ENCODE data around the gene MYO16. TPM values are rescaled to one million over a fixed set of nuclear protein-coding genes. Genes with fewer than 3 reads are reported as not detected.

Gene MYO16
- total RNA-seq, 1 experiment from 2014 or later = 0.15 TPM

DNA sequence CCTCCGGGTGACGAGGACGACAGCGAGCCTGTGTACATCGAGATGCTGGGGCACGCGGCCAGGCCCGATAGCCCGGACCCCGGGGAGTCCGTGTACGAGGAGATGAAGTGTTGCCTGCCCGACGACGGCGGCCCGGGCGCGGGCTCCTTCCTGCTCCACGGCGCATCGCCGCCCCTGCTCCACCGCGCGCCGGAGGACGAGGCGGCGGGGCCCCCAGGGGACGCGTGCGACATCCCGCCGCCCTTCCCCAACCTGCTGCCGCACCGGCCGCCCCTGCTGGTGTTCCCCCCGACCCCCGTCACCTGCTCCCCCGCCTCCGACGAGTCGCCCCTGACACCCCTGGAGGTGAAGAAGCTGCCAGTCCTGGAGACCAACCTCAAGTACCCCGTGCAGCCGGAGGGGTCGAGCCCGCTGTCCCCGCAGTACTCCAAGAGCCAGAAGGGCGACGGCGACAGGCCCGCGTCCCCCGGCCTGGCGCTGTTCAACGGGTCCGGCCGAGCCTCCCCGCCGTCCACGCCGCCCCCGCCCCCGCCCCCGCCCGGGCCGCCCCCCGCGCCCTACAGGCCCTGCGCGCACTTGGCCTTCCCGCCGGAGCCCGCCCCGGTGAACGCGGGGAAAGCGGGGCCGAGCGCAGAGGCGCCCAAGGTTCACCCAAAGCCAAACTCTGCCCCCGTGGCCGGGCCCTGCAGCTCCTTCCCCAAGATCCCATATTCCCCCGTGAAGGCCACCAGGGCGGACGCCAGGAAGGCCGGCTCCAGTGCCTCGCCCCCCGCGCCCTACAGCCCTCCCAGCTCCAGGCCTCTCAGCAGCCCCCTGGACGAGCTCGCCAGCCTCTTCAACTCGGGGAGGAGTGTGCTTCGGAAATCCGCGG lies 511.3 kb downstream of the MYO16 start:
- Histone ChIP-seq H3K4me2 (ENCODE audit: low read depth, low read length, poor library complexity, severe bottlenecking) (no peak overlapping the region), H3K36me3 (ENCODE audit: insufficient read depth, low read length) (no peaks in the 10 kb centered on the region), H3K27me3 (ENCODE audit: low read length) (no peaks in the 10 kb centered on the region), H3K4me3 (ENCODE audit: low read length) (no peak overlapping the region), H3K9me2 (replicated peaks; ENCODE audit: insufficient read depth, low read length) (no peaks in the 10 kb centered on the region), H3K27ac (ENCODE audit: low read length) (no peak overlapping the region), H3K9me3 (ENCODE audit: low read length) (no peaks in the 10 kb centered on the region), H2AFZ (ENCODE audit: low read length) (no peak overlapping the region), H3K4me1 (ENCODE audit: low read length) (peaks cover 2% of the 10 kb centered on the region), H3K79me2 (ENCODE audit: low read length) (no peaks in the 10 kb centered on the region), H3K9ac (ENCODE audit: low read length) (no peak overlapping the region), H4K20me1 (ENCODE audit: insufficient read depth, low read depth, low read length) (no peaks in the 10 kb centered on the region)
- no peak for DNase-seq

DNA sequence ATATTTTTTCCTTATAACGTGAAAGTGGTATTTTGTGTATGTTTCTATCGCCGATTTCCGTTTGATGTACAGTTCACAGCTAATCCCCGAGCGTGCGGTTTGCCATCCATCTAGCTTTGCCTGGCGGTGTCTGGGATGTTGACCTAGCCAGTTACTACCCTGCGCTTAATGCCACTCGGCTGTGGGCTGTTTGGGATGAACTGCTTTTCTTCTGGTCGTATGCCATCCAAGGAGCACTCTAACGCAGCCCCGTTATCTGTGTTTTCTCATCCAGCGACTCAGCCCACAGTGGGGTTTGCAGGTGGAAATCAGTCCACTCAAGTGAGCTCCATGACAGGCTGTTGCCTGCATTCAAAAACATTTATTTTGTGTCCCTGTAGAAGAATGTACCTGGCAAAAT lies 512.3 kb downstream of the MYO16 start:
- H3K9me2 ChIP-seq (replicated peaks; ENCODE audit: insufficient read depth, low read length) = no peaks in the 10 kb centered on the region

DNA sequence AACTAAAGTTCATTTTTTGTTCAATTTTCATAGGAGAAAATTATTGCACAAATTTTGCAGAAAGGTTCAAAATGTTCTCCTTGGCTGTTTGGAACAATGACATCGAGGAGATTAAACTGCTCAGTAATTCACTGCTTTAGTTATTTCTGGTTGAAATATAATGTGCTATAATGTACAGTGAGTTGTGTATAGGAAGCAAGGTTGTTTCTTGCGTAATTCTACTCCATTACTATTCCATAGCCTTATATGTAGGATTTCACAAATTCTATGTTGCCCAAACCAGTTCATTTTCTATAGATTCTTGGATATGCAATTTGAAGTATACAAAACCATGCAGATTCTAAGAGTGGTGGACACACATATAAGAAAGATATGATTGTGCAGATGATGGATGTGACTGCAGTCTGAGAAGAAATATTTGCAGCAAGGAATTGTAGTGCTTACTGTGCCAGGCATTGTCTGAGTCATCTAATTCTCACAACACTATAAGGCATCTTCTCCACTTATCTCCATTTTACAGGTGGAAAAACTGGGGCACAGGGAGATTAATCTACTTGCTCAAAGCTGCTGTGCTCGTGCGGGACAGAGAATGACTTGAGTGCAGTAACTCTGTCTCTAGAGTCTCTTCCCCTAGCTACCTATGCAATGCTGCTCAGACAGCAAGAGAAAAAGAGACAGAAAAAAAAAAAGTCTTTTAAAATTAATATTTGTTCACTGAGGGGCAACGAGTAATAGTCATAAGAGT lies 515.5 kb downstream of the MYO16 start:
- H3K4me3 ChIP-seq (ENCODE audit: low read length) = no peak overlapping the region
- H3K27ac ChIP-seq (ENCODE audit: low read length) = no peak overlapping the region
- no peaks in the 10 kb centered on the region for H3K79me2 ChIP-seq (ENCODE audit: low read length)
- no peaks in the 10 kb centered on the region for H4K20me1 ChIP-seq (ENCODE audit: insufficient read depth, low read depth, low read length)
- no peak overlapping the region for H3K4me2 ChIP-seq (ENCODE audit: low read depth, low read length, poor library complexity, severe bottlenecking)
- no peaks in the 10 kb centered on the region for H3K9me3 ChIP-seq (ENCODE audit: low read length)
- H3K9me2 ChIP-seq (replicated peaks; ENCODE audit: insufficient read depth, low read length) = no peaks in the 10 kb centered on the region
- H2AFZ ChIP-seq (ENCODE audit: low read length) = no peak overlapping the region
- no peak for DNase-seq
- no peak overlapping the region for H3K9ac ChIP-seq (ENCODE audit: low read length)
- no peaks in the 10 kb centered on the region for H3K27me3 ChIP-seq (ENCODE audit: low read length)
- peaks cover 21% of the 10 kb centered on the region for H3K4me1 ChIP-seq (ENCODE audit: low read length)
- no peaks in the 10 kb centered on the region for H3K36me3 ChIP-seq (ENCODE audit: insufficient read depth, low read length)

More for the DNA sequence above, 512.3 kb downstream of the MYO16 start:
- DNase-seq = no peak
- Histone ChIP-seq H3K36me3 (ENCODE audit: insufficient read depth, low read length) (no peaks in the 10 kb centered on the region), H3K4me1 (ENCODE audit: low read length) (peaks cover 8% of the 10 kb centered on the region), H3K4me3 (ENCODE audit: low read length) (no peak overlapping the region), H3K27ac (ENCODE audit: low read length) (no peak overlapping the region), H3K4me2 (ENCODE audit: low read depth, low read length, poor library complexity, severe bottlenecking) (no peak overlapping the region), H3K9ac (ENCODE audit: low read length) (no peak overlapping the region), H4K20me1 (ENCODE audit: insufficient read depth, low read depth, low read length) (no peaks in the 10 kb centered on the region), H2AFZ (ENCODE audit: low read length) (no peak overlapping the region), H3K27me3 (ENCODE audit: low read length) (no peaks in the 10 kb centered on the region), H3K79me2 (ENCODE audit: low read length) (no peaks in the 10 kb centered on the region), H3K9me3 (ENCODE audit: low read length) (no peaks in the 10 kb centered on the region)

DNA sequence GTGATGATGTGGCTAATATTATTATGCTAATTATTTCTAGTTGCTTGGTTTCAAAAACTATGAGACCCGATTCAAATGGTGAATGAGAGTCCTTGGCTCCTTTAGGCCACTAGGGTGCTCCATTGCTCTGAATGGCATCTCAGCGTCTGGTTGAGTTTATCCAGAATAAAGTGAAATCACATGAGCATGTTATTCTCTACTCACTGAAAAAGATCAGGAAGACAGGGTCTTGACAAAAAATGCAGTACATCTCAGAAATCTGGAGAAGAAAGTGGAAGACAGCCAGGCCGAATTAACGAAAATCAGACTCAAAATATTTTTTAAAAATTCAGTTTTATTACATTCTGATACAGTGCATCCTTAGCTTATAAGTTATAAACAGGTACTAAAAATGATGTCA lies 516.2 kb downstream of the MYO16 start:
- peak; percentile 84 for DNase-seq
- no peaks in the 10 kb centered on the region for H3K9me2 ChIP-seq (replicated peaks; ENCODE audit: insufficient read depth, low read length)
- no peaks in the 10 kb centered on the region for H3K27me3 ChIP-seq (ENCODE audit: low read length)
- H3K27ac ChIP-seq (ENCODE audit: low read length) = no peak overlapping the region
- H3K79me2 ChIP-seq (ENCODE audit: low read length) = no peaks in the 10 kb centered on the region
- no peak overlapping the region for H2AFZ ChIP-seq (ENCODE audit: low read length)
- peaks cover 21% of the 10 kb centered on the region for H3K4me1 ChIP-seq (ENCODE audit: low read length)
- H3K4me3 ChIP-seq (ENCODE audit: low read length) = no peak overlapping the region
- no peaks in the 10 kb centered on the region for H4K20me1 ChIP-seq (ENCODE audit: insufficient read depth, low read depth, low read length)
- H3K36me3 ChIP-seq (ENCODE audit: insufficient read depth, low read length) = no peaks in the 10 kb centered on the region
- H3K9me3 ChIP-seq (ENCODE audit: low read length) = no peaks in the 10 kb centered on the region
- no peak overlapping the region for H3K9ac ChIP-seq (ENCODE audit: low read length)
- H3K4me2 ChIP-seq (ENCODE audit: low read depth, low read length, poor library complexity, severe bottlenecking) = no peak overlapping the region

DNA sequence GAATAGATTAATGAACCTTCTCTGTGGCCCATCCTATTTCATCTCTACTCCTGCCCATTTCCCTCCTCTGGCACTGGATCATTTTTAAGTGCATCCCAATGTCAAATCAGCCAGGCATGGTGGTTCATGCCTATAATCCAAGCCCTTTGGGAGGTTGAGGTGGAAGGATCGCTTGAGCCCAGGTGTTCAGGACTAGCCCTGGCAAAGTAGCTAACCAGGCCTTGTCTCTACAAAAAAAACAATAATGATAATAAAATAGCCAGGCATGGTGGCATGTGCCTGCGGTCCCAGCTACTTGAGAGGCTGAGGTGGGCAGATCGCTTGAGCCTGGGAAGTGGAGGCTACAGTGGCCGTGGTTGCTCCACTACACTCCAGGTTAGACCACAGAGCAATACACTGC lies 517.0 kb downstream of the MYO16 start:
- H3K4me1 ChIP-seq (ENCODE audit: low read length) = peaks cover 21% of the 10 kb centered on the region
- H3K27ac ChIP-seq (ENCODE audit: low read length) = no peak overlapping the region
- no peak overlapping the region for H3K4me2 ChIP-seq (ENCODE audit: low read depth, low read length, poor library complexity, severe bottlenecking)
- no peaks in the 10 kb centered on the region for H3K27me3 ChIP-seq (ENCODE audit: low read length)
- H3K36me3 ChIP-seq (ENCODE audit: insufficient read depth, low read length) = no peaks in the 10 kb centered on the region
- H3K4me3 ChIP-seq (ENCODE audit: low read length) = no peak overlapping the region
- H3K9me3 ChIP-seq (ENCODE audit: low read length) = no peaks in the 10 kb centered on the region
- no peak overlapping the region for H2AFZ ChIP-seq (ENCODE audit: low read length)
- DNase-seq = no peak
- no peaks in the 10 kb centered on the region for H4K20me1 ChIP-seq (ENCODE audit: insufficient read depth, low read depth, low read length)
- no peaks in the 10 kb centered on the region for H3K79me2 ChIP-seq (ENCODE audit: low read length)
- no peaks in the 10 kb centered on the region for H3K9me2 ChIP-seq (replicated peaks; ENCODE audit: insufficient read depth, low read length)
- H3K9ac ChIP-seq (ENCODE audit: low read length) = no peak overlapping the region

DNA sequence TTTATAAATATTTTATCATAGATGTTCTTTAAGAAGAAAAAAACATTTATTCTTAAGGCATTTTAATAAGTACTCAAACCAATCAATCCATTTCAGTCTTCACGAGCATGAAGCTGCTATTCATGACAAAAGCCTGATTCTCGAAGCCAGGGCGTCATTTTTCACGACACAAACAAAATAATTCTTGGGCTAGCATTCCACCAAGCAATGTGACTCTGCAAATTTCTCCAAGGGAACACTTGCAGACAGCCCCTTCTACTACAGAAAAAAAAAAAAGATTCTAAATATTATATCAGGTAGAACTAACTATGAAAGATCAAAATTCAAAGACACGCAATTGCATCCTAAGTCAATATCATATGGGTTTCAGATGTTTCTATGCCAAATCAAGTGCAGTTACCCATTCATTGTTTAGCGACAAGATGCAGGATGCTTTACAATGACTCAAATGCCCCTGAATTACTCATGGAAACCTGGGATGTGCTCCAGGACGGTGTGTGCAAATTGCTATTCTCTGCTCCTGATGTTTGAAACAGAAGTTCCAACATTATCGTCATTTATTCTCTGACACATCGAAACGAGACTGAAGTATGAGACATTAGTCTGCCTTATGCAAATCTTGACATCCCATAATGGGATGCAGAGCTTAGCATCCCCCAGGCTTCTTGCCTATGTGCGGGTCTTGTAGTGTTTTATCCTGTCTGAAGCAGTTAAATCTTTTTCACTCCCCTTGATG lies 517.7 kb downstream of the MYO16 start:
- Histone ChIP-seq H3K27ac (ENCODE audit: low read length) (no peak overlapping the region), H3K27me3 (ENCODE audit: low read length) (no peaks in the 10 kb centered on the region), H4K20me1 (ENCODE audit: insufficient read depth, low read depth, low read length) (no peaks in the 10 kb centered on the region), H3K9me2 (replicated peaks; ENCODE audit: insufficient read depth, low read length) (no peaks in the 10 kb centered on the region), H3K36me3 (ENCODE audit: insufficient read depth, low read length) (no peaks in the 10 kb centered on the region), H3K4me2 (ENCODE audit: low read depth, low read length, poor library complexity, severe bottlenecking) (peak overlapping the region; percentile 62), H3K4me1 (ENCODE audit: low read length) (peaks cover 21% of the 10 kb centered on the region), H2AFZ (ENCODE audit: low read length) (0 out of 2 replicates have a peak overlapping the region, but pooled peaks have one; percentile 10), H3K4me3 (ENCODE audit: low read length) (0 out of 2 replicates have a peak overlapping the region, but pooled peaks have one; percentile 19), H3K9me3 (ENCODE audit: low read length) (no peaks in the 10 kb centered on the region), H3K9ac (ENCODE audit: low read length) (no peak overlapping the region), H3K79me2 (ENCODE audit: low read length) (no peaks in the 10 kb centered on the region)
- DNase-seq = no peak

DNA sequence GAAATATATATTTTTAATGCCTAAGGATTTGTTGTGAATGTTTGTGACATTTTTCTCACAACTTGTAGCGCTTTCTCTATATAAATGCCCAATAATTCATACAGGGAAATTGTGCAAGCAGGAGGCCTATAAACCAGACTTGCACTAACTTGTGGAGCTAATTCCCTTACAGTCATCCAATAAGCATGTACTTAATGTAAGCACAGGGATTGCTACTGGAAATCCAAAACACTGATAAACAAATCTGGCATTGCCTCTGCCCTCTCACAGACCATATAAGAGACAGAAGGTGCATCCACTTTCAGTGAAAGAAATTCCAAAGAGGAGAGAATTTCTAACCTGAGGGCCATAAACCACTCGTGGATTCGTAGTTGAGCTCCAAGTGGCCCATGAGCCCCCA lies 518.8 kb downstream of the MYO16 start:
- Histone ChIP-seq H3K9me2 (replicated peaks; ENCODE audit: insufficient read depth, low read length) (no peaks in the 10 kb centered on the region), H3K9ac (ENCODE audit: low read length) (no peak overlapping the region), H3K9me3 (ENCODE audit: low read length) (no peaks in the 10 kb centered on the region), H3K27me3 (ENCODE audit: low read length) (no peaks in the 10 kb centered on the region), H3K4me1 (ENCODE audit: low read length) (peaks cover 21% of the 10 kb centered on the region), H3K27ac (ENCODE audit: low read length) (no peak overlapping the region), H2AFZ (ENCODE audit: low read length) (no peak overlapping the region), H3K36me3 (ENCODE audit: insufficient read depth, low read length) (no peaks in the 10 kb centered on the region), H3K4me2 (ENCODE audit: low read depth, low read length, poor library complexity, severe bottlenecking) (no peak overlapping the region), H3K4me3 (ENCODE audit: low read length) (no peak overlapping the region), H3K79me2 (ENCODE audit: low read length) (no peaks in the 10 kb centered on the region), H4K20me1 (ENCODE audit: insufficient read depth, low read depth, low read length) (no peaks in the 10 kb centered on the region)
- no peak for DNase-seq

DNA sequence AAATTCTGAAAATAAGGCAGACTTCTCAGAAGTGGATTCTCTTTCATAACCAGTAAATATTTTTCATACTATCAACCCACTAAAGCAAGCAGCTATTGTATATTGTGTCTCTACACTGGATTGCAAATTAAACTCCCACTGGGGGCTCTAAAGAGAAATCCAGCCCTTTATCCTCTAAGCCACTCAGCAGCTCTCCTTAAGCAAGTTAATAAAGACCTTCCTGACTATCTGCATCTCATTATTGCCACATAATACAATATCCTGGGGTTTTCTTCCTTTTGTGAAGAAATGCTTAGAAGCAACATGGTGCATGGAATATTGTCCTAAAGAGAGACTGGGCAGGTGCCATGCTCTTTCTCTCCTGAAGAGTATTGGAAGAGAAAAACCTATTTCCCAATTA lies 521.3 kb downstream of the MYO16 start:
- Histone ChIP-seq H3K27ac (ENCODE audit: low read length) (no peak overlapping the region), H4K20me1 (ENCODE audit: insufficient read depth, low read depth, low read length) (no peaks in the 10 kb centered on the region), H3K9me2 (replicated peaks; ENCODE audit: insufficient read depth, low read length) (no peaks in the 10 kb centered on the region), H3K27me3 (ENCODE audit: low read length) (no peaks in the 10 kb centered on the region), H3K4me2 (ENCODE audit: low read depth, low read length, poor library complexity, severe bottlenecking) (no peak overlapping the region), H3K9me3 (ENCODE audit: low read length) (no peaks in the 10 kb centered on the region), H2AFZ (ENCODE audit: low read length) (no peak overlapping the region), H3K9ac (ENCODE audit: low read length) (no peak overlapping the region), H3K4me3 (ENCODE audit: low read length) (no peak overlapping the region), H3K79me2 (ENCODE audit: low read length) (no peaks in the 10 kb centered on the region), H3K36me3 (ENCODE audit: insufficient read depth, low read length) (no peaks in the 10 kb centered on the region), H3K4me1 (ENCODE audit: low read length) (peaks cover 31% of the 10 kb centered on the region)
- DNase-seq = no peak

Measured in Karpas-422 (cell line).